ENCODE measurements around the gene EXD1. TPM values are rescaled to one million over a fixed set of nuclear protein-coding genes. Genes with fewer than 3 reads are reported as not detected.
"Not testable (repeated sequence)": the region's sequence is repeated elsewhere in the genome, so short reads cannot be mapped to it uniquely, and the experiment has no call there.

Gene EXD1
- total RNA-seq, 1 experiment from 2014 or later, result not detected

DNA sequence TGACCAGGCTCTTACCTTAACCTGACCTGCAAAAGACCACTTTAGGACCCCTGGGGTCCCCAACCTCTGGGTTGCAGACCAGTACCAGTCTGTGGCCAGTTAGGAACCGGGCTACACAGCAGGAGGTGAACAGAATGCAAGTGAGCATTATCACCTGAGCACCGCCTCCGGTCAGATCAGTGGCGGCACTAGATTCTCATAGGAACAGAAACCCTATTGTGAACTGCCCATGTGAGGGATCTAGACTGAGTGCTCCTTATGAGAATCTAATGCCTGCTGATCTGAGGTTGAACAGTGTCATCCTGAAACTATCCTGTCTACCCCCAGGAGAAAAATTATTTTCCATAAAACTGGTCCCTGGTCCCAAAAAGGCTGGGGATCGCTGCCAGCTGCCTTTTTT is 20.9 kb upstream of the EXD1 start:
- DNase-seq (ENCODE audit: low read depth in 1 of 2, low spot score in 2 of 2), result no peak
- Histone ChIP-seq H3K4me3 (no peak overlapping the region), H3K27ac (no peak overlapping the region), H3K27me3 (replicated peaks) (no peaks in the 10 kb centered on the region), H3K9me3 (replicated peaks) (no peaks in the 10 kb centered on the region), H3K36me3 (0 out of 2 replicates have a peak, but pooled peaks cover 6% of the 10 kb centered on the region), H3K4me1 (replicated peaks) (peaks cover 4% of the 10 kb centered on the region)

DNA sequence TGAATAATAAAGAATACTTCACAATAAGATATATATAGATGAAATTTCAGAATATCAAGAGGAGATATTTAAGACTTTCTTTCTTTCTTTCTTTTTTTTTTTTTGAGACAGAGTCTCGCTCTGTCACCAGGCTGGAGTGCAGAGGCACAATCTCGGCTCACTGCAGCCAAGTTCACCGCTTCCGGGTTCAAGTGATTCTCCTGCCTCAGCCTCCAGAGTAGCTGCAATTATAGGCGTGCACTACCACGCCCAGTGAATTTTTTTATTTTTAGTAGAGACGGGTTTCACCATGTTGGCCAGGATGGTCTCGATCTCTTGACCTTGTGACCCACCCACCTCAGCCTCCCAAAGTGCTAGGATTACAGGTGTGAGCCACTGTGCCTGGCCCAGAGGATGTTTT is 20.2 kb upstream of the EXD1 start:
- H3K9me3 ChIP-seq (replicated peaks); H3K27ac ChIP-seq; H3K27me3 ChIP-seq (replicated peaks); H3K4me3 ChIP-seq; H3K4me1 ChIP-seq (replicated peaks); H3K36me3 ChIP-seq; DNase-seq (ENCODE audit: low read depth in 1 of 2, low spot score in 2 of 2): not testable (repeated sequence)

DNA sequence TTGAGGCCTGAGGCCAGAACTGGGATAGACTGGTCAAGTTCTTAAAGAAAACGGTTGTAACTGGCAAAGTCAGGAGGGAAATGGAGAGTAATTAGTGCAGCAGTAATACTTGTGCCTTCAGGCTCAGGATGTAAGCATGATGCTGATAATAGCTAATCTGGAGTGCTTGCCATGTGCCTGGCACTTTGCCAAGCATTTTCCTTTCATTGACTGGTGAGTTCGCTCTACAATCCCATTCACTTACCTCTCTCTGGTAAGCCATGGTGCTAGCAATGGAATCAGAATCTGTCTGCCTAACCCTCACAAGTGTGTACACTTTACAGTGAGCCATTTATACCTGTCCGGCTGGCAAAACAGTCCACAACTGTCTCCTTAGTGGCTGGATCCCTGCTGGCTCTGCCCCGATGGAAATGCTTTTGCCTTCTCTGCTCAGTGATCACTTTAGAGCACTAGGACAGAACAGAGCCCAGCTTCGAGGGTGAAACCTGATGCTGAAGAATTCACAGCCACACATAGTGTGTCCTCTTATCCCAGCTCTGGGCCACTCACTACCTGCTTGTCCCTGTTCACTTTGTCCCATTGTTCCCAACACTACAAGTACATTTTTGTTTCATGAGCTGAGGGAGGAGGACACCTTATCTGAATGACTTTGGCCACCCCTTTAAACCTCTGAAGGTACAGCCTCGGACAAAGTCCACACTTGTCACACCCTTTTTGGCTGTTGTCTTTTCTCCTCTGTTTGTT is 10.8 kb upstream of the EXD1 start:
- H3K4me1 ChIP-seq (replicated peaks), result no peaks in the 10 kb centered on the region
- H3K4me3 ChIP-seq, result no peak overlapping the region
- no peaks in the 10 kb centered on the region for H3K9me3 ChIP-seq (replicated peaks)
- H3K27me3 ChIP-seq (replicated peaks), result no peaks in the 10 kb centered on the region
- no peak for DNase-seq (ENCODE audit: low read depth in 1 of 2, low spot score in 2 of 2)
- no peak overlapping the region for H3K27ac ChIP-seq
- peaks cover 27% of the 10 kb centered on the region for H3K36me3 ChIP-seq

DNA sequence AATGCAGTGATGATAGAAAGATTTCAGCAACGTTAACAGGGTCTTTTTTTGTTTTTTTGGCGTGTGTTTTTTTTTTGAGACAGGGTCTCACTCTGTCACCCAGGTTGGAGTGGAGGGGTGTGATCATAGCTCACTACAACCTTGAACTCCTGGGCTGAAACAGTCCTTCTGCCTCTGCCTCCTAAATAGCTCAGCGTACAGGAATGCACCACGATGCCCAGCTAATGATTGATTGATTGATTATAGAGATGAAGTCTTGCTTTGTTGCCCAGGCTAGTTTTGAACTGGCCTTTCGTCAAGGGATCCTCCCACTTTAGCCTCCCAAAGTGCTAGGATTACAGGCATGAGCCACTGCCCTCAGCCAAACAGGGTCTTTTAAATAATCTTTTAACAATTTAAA is 7.5 kb upstream of the EXD1 start:
- Histone ChIP-seq H3K4me1 (replicated peaks) (peaks cover 4% of the 10 kb centered on the region), H3K4me3 (no peak overlapping the region), H3K27me3 (replicated peaks) (no peaks in the 10 kb centered on the region), H3K9me3 (replicated peaks) (no peaks in the 10 kb centered on the region), H3K36me3 (peaks cover 15% of the 10 kb centered on the region), H3K27ac (no peak overlapping the region)
- DNase-seq (ENCODE audit: low read depth in 1 of 2, low spot score in 2 of 2), result no peak

DNA sequence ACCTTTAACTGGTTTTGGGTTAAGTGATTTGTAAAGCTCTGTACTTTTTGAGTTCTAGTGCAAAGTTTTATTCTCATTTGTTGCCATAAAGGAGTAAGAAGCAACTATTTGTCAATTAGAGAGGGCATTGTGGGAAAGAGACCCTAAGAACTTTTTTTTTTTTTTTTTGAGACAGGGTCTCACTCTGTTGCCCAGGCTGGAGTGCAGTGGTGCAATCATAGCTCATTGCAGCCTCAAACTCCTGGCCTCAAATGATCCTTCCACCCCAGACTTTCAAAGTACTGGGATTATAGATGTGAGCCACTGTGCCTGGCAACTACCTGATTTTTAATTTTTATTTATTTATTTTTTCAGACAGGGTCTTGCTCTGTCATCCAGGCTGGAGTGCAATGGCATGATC is 5.4 kb upstream of the EXD1 start:
- Histone ChIP-seq H3K9me3 (replicated peaks) (no peaks in the 10 kb centered on the region), H3K4me1 (replicated peaks) (peaks cover 14% of the 10 kb centered on the region), H3K27ac (no peak overlapping the region), H3K4me3 (no peak overlapping the region), H3K27me3 (replicated peaks) (no peaks in the 10 kb centered on the region), H3K36me3 (no peaks in the 10 kb centered on the region)
- DNase-seq (ENCODE audit: low read depth in 1 of 2, low spot score in 2 of 2), result no peak

DNA sequence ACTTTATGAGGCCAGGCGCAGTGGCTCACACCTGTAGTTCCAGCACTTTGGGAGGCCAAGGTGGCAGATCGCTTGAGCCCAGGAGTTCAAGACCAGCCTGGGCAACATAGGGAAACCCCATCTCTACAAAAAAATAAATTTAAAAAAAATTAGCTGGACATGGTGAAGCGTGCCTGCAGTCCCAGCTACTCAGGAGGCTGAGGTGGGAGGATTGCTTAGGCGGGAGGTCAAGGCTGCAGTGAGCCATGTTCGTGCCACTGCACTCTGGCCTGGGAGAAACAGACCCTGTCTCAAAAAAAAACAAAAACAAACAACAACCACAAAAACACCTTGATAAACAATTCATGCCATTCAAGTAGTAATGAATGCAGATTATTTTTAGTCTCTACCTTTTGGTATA is 4.7 kb upstream of the EXD1 start:
- not testable (repeated sequence) for H3K27ac ChIP-seq; H3K4me3 ChIP-seq; DNase-seq (ENCODE audit: low read depth in 1 of 2, low spot score in 2 of 2); H3K27me3 ChIP-seq (replicated peaks); H3K9me3 ChIP-seq (replicated peaks); H3K36me3 ChIP-seq
- peaks cover 20% of the 10 kb centered on the region for H3K4me1 ChIP-seq (replicated peaks)

DNA sequence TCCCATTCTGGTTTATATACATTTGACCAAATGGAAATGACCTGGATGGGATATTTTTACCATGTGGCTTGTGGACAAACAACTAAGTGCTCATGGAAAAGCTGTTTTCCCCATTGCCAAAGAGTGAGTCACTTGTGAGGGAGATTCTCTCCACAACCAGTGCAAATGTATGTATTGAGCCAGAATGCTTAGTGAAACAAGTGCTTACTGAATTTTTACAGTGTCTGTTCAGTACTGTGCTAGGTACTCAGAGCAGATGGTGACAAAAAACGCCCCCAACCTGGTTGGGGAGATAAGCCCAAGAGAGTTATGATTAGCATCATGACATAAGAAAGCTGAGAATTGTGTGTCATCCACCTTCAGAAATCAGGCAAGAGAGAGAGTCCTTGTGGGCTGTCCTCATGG is 2.8 kb upstream of the EXD1 start:
- H3K4me1 ChIP-seq (replicated peaks), result peaks cover 21% of the 10 kb centered on the region
- H3K4me3 ChIP-seq, result no peak overlapping the region
- no peak overlapping the region for H3K27ac ChIP-seq
- no peak for DNase-seq (ENCODE audit: low read depth in 1 of 2, low spot score in 2 of 2)
- no peaks in the 10 kb centered on the region for H3K36me3 ChIP-seq
- no peaks in the 10 kb centered on the region for H3K9me3 ChIP-seq (replicated peaks)
- H3K27me3 ChIP-seq (replicated peaks), result no peaks in the 10 kb centered on the region

DNA sequence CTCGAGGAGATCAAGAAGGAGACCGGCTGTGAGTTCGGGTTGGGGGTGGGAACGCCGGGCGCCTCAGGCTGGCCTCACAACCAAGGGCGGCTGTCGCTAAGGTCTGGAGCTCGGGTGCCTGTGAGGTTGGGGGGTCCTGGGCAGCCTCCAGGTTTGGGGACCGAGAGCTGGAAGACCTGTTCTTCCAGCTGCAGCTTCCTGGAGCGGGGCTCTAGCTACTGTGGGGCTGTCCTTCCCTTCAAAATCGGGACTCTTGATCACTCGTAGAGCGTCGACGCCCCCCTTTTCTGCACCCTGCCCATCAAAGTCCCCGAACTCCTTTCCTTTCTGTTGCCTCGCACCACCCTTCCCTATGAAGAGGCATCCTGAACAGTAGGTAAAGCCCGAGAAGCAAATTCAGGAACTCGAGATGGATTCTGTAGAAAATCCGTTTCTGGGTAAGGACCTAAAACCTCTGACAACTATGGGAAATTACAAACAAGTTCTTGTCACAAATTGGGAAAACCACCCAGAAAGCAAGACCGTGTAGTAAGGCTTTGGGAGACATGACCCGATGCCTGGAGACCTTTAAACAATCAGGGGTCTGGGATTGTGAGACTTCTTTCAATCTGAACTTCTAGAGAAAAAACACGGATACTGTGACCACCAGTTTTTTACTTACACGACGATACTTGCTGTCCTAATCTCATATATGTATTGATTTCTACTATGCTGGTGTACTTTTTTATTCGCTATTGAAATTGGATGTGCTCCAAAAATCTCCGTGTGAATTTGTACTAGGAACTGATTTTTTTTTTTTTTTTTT is 1.1 kb upstream of the EXD1 start:
- H3K9me3 ChIP-seq (replicated peaks), result no peaks in the 10 kb centered on the region
- H3K4me3 ChIP-seq, result peak overlapping the region; percentile 61
- peak overlapping the region; percentile 33 for H3K27ac ChIP-seq
- H3K4me1 ChIP-seq (replicated peaks), result peaks cover 21% of the 10 kb centered on the region
- H3K27me3 ChIP-seq (replicated peaks), result no peaks in the 10 kb centered on the region
- no peaks in the 10 kb centered on the region for H3K36me3 ChIP-seq
- DNase-seq (ENCODE audit: low read depth in 1 of 2, low spot score in 2 of 2), result no peak

DNA sequence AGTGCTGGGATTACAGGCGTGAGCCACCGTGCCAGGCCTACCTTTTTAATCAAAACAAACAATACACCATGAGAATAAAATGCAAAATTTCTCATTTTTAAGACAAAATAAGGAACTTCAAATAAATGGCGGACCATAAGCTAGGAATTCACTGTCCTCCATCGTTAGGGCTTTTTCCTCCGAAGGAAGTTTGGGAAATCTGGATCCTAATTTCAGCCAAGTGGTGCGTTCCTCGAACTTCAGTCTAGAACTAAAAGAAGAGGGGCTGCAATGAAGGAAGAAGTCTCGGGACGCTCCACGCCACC is 260 bp downstream of the EXD1 start:
- H3K9me3 ChIP-seq (replicated peaks), result no peaks in the 10 kb centered on the region
- H3K27me3 ChIP-seq (replicated peaks), result no peaks in the 10 kb centered on the region
- peak overlapping the region; percentile 36; the same call in 1 of the 2 replicates for H3K27ac ChIP-seq
- no peaks in the 10 kb centered on the region for H3K36me3 ChIP-seq
- DNase-seq (ENCODE audit: low read depth in 1 of 2, low spot score in 2 of 2), result no peak
- peak overlapping the region; percentile 61 for H3K4me3 ChIP-seq
- H3K4me1 ChIP-seq (replicated peaks), result peaks cover 21% of the 10 kb centered on the region

DNA sequence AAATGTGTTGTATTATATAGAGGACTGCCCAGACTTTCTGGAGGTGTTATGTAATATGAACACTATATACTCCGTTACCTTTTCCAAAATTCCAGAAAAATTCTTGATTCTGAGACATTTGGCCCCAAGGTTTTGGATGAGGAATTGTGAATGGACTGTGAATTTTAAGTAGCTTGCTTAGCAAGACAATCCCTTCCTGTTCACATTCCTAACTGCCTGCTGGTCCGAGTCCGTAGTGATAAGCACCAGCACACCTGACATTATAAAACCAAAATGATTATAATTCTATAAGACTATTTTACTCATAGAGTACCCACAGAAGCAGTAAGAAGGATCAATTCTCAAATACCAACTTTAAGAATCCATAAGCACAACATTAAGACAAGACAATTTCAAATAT is 11.2 kb downstream of the EXD1 start:
- Histone ChIP-seq H3K36me3 (no peaks in the 10 kb centered on the region), H3K4me1 (replicated peaks) (no peaks in the 10 kb centered on the region)
- DNase-seq (ENCODE audit: low read depth in 1 of 2, low spot score in 2 of 2), result no peak

DNA sequence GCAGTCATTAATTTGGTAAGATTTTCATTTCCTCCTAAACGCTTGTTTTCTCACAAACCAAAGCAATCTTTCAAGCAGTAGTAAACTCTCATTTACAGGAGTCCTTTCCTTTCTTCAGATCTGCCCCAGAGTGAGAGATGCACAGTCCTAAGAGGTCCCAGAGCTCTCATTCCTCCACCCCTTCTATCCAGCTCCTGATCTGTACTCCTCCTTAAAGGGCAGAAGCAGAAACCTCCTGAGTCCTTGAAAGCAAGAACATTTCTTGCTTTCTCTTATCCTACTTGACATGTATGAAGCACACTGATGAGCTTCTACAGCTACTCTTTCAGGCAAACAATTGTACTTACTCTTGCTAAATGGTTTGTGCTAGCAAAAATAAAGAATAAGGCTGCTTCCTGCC is 11.7 kb downstream of the EXD1 start:
- Histone ChIP-seq H3K4me3 (no peak overlapping the region), H3K27ac (no peak overlapping the region), H3K36me3 (no peaks in the 10 kb centered on the region), H3K27me3 (replicated peaks) (peaks cover 30% of the 10 kb centered on the region), H3K9me3 (replicated peaks) (no peaks in the 10 kb centered on the region), H3K4me1 (replicated peaks) (no peaks in the 10 kb centered on the region)
- DNase-seq (ENCODE audit: low read depth in 1 of 2, low spot score in 2 of 2), result no peak

More for the DNA sequence above, 11.2 kb downstream of the EXD1 start:
- no peak overlapping the region for H3K4me3 ChIP-seq
- no peak overlapping the region for H3K27ac ChIP-seq
- H3K9me3 ChIP-seq (replicated peaks), result no peaks in the 10 kb centered on the region
- H3K27me3 ChIP-seq (replicated peaks), result peaks cover 30% of the 10 kb centered on the region

DNA sequence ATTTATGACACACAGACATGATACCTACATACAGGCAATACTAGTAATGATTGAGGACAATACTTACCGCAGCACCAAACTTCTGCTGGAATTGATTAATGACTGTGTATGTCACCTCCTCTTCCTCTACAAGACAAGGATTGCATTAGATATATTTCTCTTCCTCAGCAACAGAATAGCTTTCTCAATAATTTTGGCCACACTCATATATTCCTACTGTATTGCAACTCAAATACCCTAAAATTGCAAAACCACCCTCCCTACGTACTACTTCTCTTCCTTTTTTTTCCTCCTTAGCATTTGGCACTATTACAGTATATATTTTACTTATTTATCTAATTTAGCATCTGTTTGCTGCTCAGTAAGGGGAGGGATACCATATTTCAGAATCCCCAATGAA is 14.8 kb downstream of the EXD1 start:
- Histone ChIP-seq H3K4me3 (no peak overlapping the region), H3K27me3 (replicated peaks) (peaks cover 31% of the 10 kb centered on the region)
- DNase-seq (ENCODE audit: low read depth in 1 of 2, low spot score in 2 of 2), result no peak

DNA sequence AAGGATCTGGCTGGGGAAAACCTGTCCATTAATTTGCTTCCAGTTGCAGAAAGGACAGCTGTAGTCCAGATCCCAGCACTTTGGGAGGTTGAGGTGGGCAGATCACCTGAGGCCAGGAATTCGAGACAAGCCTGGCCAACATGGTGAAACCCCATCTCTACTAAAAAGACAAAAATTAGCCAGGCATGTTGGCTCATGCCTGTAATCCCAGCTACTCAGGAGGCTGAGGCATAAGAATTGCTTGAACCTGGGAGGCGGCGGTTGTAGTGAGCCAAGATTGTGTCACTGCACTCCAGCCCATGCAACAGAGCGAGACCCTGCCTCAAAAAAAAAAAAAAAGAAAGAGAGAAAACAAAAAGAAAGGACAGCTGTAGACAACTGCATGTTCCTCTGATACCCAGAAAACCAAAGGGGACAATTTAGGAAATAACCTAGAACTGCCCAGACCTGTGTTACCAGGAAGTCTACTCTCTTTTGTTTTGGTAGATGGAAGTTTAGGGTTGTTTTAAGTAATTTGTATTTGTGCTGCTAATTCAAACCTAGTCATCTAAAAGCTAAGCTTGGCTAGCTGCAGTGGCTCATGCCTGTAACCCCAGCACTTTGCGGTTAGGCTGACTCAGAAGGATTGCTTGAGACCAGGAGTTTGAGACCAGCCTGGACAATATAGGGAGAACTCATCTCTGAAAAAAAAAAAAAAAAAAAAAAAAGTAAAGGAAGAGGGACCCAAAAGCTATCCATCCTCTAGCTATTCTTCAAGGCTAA is 22.7 kb downstream of the EXD1 start:
- Histone ChIP-seq H3K4me1 (replicated peaks) (no peaks in the 10 kb centered on the region; the same call in 1 of the 2 replicates), H3K4me3 (no peak overlapping the region), H3K27ac (no peak overlapping the region), H3K36me3 (no peaks in the 10 kb centered on the region), H3K9me3 (replicated peaks) (no peaks in the 10 kb centered on the region), H3K27me3 (replicated peaks) (peaks cover 2% of the 10 kb centered on the region; the same call in 1 of the 2 replicates)
- DNase-seq (ENCODE audit: low read depth in 1 of 2, low spot score in 2 of 2), result peak; percentile 47 to 63

More for the DNA sequence above, 14.8 kb downstream of the EXD1 start:
- Histone ChIP-seq H3K4me1 (replicated peaks) (no peaks in the 10 kb centered on the region), H3K9me3 (replicated peaks) (no peaks in the 10 kb centered on the region), H3K27ac (no peak overlapping the region), H3K36me3 (no peaks in the 10 kb centered on the region)

DNA sequence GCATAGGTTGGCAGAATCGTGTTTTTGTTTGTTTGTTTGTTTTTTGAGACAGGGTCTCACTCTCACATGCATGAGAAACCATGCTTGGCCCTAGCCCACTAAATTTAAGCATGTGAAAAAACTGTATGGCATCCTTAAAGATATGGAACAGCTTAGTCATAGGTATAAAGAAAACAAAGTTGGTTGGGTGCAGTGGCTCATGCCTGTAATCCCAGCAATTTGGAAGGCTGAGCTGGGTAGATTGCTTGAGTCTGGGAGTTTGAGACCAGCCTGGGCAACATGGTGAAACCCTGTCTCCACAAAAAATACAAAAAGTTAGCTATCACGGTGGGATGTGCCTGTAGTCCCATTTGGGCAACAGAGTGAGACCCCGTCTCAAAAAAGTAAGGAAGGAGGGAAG is 25.2 kb downstream of the EXD1 start:
- no peak overlapping the region for H3K27ac ChIP-seq
- H3K27me3 ChIP-seq (replicated peaks), result no peaks in the 10 kb centered on the region
- H3K36me3 ChIP-seq, result no peaks in the 10 kb centered on the region
- no peaks in the 10 kb centered on the region for H3K9me3 ChIP-seq (replicated peaks)
- no peak overlapping the region for H3K4me3 ChIP-seq
- no peaks in the 10 kb centered on the region; the same call in 1 of the 2 replicates for H3K4me1 ChIP-seq (replicated peaks)
- DNase-seq (ENCODE audit: low read depth in 1 of 2, low spot score in 2 of 2), result no peak

Measured in SJSA1 (cell line).